PC-9 (cell line): ENCODE measurements around the gene ITPKB. TPM values are rescaled to one million over a fixed set of nuclear protein-coding genes. Genes with fewer than 3 reads are reported as not detected.

ENCODE experiments used
- BruUV-seq: library from RNA; stranded (reverse); fragments of 400-500 nt; replicated peaks from 2 replicates; lab custom pipeline; 2021; lab: Mats Ljungman, UMichigan
- CTCF ChIA-PET: fragments of 300-600 bp; sonication (Branson Sonifier 250); formaldehyde crosslinking; loops from one replicate; lab custom pipeline; 2022; ENCODE audit warnings: antibody characterized with exemption; lab: Charles Lee
- POLR2A ChIA-PET: fragments of 300-600 bp; sonication (Branson Sonifier 250); formaldehyde crosslinking; loops from one replicate; lab custom pipeline; 2022; ENCODE audit warnings: antibody characterized with exemption; ENCODE audit not compliant: unreplicated experiment; lab: Charles Lee
- DNase-seq, 2 experiments: peaks; one replicate each; pipeline versions ENCODE4 v3.0.0 to v3.0.0-alpha.2; 2015 to 2022; ENCODE audit warnings: mixed read lengths in 1 of 2
- H2AFZ ChIP-seq: fragments of 200-600 bp; sonication (generic); 2 replicates; pipeline ENCODE4 v1.8.1; 2017; ENCODE audit warnings: antibody characterized with exemption
- H3F3A ChIP-seq: fragments of 200-600 bp; sonication (generic); 2 replicates; pipeline ENCODE4 v1.8.1; 2017; ENCODE audit warnings: antibody characterized with exemption, mild to moderate bottlenecking, low read depth; ENCODE audit not compliant: insufficient read depth
- H3K27ac ChIP-seq: fragments of 200-600 bp; sonication (generic); 2 replicates; pipeline ENCODE4 v1.6.1; 2016; ENCODE audit warnings: mixed run types
- H3K27me3 ChIP-seq: fragments of 200-600 bp; sonication (generic); 2 replicates; pipeline ENCODE4 v1.6.1; 2016; ENCODE audit warnings: low read depth, mixed run types; ENCODE audit not compliant: insufficient read depth
- H3K36me3 ChIP-seq: fragments of 200-600 bp; sonication (generic); 2 replicates; pipeline ENCODE4 v1.6.1; 2016; ENCODE audit warnings: low read depth, mixed run types
- H3K4me1 ChIP-seq: fragments of 200-600 bp; sonication (generic); replicated peaks from 2 replicates; pipeline ENCODE4 v1.6.1; 2016; ENCODE audit warnings: mixed run types; ENCODE audit not compliant: insufficient read depth
- H3K4me2 ChIP-seq: fragments of 200-600 bp; sonication (generic); 2 replicates; pipeline ENCODE4 v1.6.1; 2017; ENCODE audit warnings: mixed run types
- H3K4me3 ChIP-seq: fragments of 200-600 bp; sonication (generic); 2 replicates; pipeline ENCODE4 v1.6.1; 2016; ENCODE audit warnings: mixed run types
- H3K79me2 ChIP-seq: fragments of 200-600 bp; sonication (generic); 2 replicates; pipeline ENCODE4 v1.6.1; 2017; ENCODE audit warnings: low read depth, mixed run types
- H3K9me2 ChIP-seq: fragments of 200-600 bp; sonication (generic); 2 replicates; pipeline ENCODE4 v1.8.1; 2017; ENCODE audit warnings: mild to moderate bottlenecking; ENCODE audit not compliant: insufficient read depth
- H3K9me3 ChIP-seq: fragments of 200-600 bp; sonication (generic); 2 replicates; pipeline ENCODE4 v1.8.1; 2016; ENCODE audit warnings: low read depth; ENCODE audit not compliant: insufficient read depth
- H4K20me1 ChIP-seq: fragments of 200-600 bp; sonication (generic); 2 replicates; pipeline ENCODE4 v1.8.1; 2017; ENCODE audit not compliant: insufficient read depth
- CTCF ChIP-seq: fragments of 200-600 bp; sonication (generic); conservative IDR thresholded peaks from 2 replicates; pipeline ENCODE4 v1.6.1; 2017; ENCODE audit warnings: mixed run types, antibody characterized with exemption, mild to moderate bottlenecking, moderate library complexity
- EZH2 ChIP-seq: fragments of 200-600 bp; sonication (generic); IDR thresholded peaks from 2 replicates; pipeline ENCODE4 v1.8.0; 2017; ENCODE audit warnings: antibody characterized with exemption, low read depth
- intact Hi-C: fragments of 100-400 bp; cut with micrococcal nuclease; formaldehyde crosslinking; loops from one replicate; pipeline ENCODE4 v1.10.0; 2022; ENCODE audit not compliant: unreplicated experiment
- total RNA-seq: library from RNA; stranded (reverse); gene quantifications from 2 replicates; pipeline ENCODE4 v1.2.3, GENCODE V29; 2021

ITPKB gene
- total RNA-seq, 1 experiment from 2014 or later = 13.4 TPM

- Histone ChIP-seq H3K9me3 (no peaks in the 10 kb centered on the region; the same call in none of the 2 replicates), H2AFZ (no peak overlapping the region), H4K20me1 (no peaks in the 10 kb centered on the region), H3F3A (no peaks in the 10 kb centered on the region), H3K36me3 (peaks cover 4% of the 10 kb centered on the region; the same call in 1 of the 2 replicates), H3K9me2 (no peaks in the 10 kb centered on the region), H3K4me3 (no peak overlapping the region), H3K27me3 (no peaks in the 10 kb centered on the region), H3K79me2 (peaks cover 22% of the 10 kb centered on the region), H3K27ac (no peak overlapping the region), H3K4me1 (peaks cover 10% of the 10 kb centered on the region), H3K4me2 (no peak overlapping the region)
- intact Hi-C loops = no loop called here
- CTCF ChIA-PET = no interaction called here
- no TSS peak for BruUV-seq
- no peak for TF ChIP-seq EZH2
- TF ChIP-seq CTCF = no peak
- DNase-seq = no peak
- POLR2A ChIA-PET = no interaction called here
Measured at GRCh38 chr1:226741009-226741408, 1.9 kb upstream of the ITPKB start.

GRCh38 chr1:226739696-226740065 lies 599 bp upstream of the ITPKB start:
- TF ChIP-seq CTCF (no peak), EZH2 (no peak)
- BruUV-seq = no TSS peak
- Histone ChIP-seq H4K20me1 (no peaks in the 10 kb centered on the region), H2AFZ (peak overlapping the region; percentile 68), H3K4me3 (peak overlapping the region; percentile 92; the same call in 1 of the 2 replicates), H3K4me1 (peaks cover 10% of the 10 kb centered on the region), H3K4me2 (peak overlapping the region; percentile 94), H3F3A (no peaks in the 10 kb centered on the region), H3K9me2 (no peaks in the 10 kb centered on the region), H3K9me3 (no peaks in the 10 kb centered on the region; the same call in none of the 2 replicates), H3K27me3 (no peaks in the 10 kb centered on the region), H3K36me3 (peaks cover 4% of the 10 kb centered on the region; the same call in 1 of the 2 replicates), H3K27ac (peak overlapping the region; percentile 39; the same call in 1 of the 2 replicates), H3K79me2 (peaks cover 22% of the 10 kb centered on the region)
- DNase-seq = no peak
- ChIA-PET CTCF (interaction anchor here (0.6 to 0.7 kb wide), 4 partner anchors 75 to 1486 kb away, joined by 3 to 12 read pairs (median 5); no protein-coding TSS in a partner anchor), POLR2A (interaction anchor here (0.6 to 0.8 kb wide), 6 partner anchors 9 to 710 kb away, joined by 3 to 22 read pairs (median 12); no protein-coding TSS in a partner anchor)
- intact Hi-C loops = loop anchor here (1.0 to 5.0 kb wide), 3 partner anchors 17 to 77 kb away; no protein-coding TSS in a partner anchor

GRCh38 chr1:226738421-226738994 lies 574 bp downstream of the ITPKB start:
- Histone ChIP-seq H3K27me3 (no peaks in the 10 kb centered on the region), H3K9me3 (no peaks in the 10 kb centered on the region; the same call in none of the 2 replicates), H3K36me3 (peaks cover 4% of the 10 kb centered on the region; the same call in 1 of the 2 replicates), H3K9me2 (no peaks in the 10 kb centered on the region), H3F3A (no peaks in the 10 kb centered on the region), H4K20me1 (no peaks in the 10 kb centered on the region), H2AFZ (peak overlapping the region; percentile 99), H3K4me3 (peak overlapping the region; percentile 92), H3K4me1 (peaks cover 16% of the 10 kb centered on the region), H3K27ac (no peak overlapping the region), H3K79me2 (peaks cover 32% of the 10 kb centered on the region), H3K4me2 (peak overlapping the region; percentile 94)
- BruUV-seq = no TSS peak
- ChIA-PET CTCF (no interaction called here), POLR2A (no interaction called here)
- DNase-seq = peak in 1 of 2 experiments; percentile 43
- TF ChIP-seq EZH2 = no peak
- no peak for TF ChIP-seq CTCF
- intact Hi-C loops = loop anchor here (2.0 to 5.0 kb wide), 2 partner anchors 16 to 76 kb away; no protein-coding TSS in a partner anchor
